K562 (cell line): ENCODE measurements around the gene PRXL2A. TPM values are rescaled to one million over a fixed set of nuclear protein-coding genes. Genes with fewer than 3 reads are reported as not detected.

ENCODE experiments used
- ARID1B ChIP-seq: fragments of 450-650 bp; IDR thresholded peaks from 2 replicates; pipeline ENCODE4 v1.6.1; 2016; ENCODE audit warnings: antibody characterized with exemption, mild to moderate bottlenecking, inconsistent platforms
- CBX3 ChIP-seq, 2 experiments: IDR thresholded peaks; 1 replicate in 1 of 2; 2 replicates in 1 of 2; pipeline ENCODE4 v1.6.1; 2012; ENCODE audit warnings: inconsistent platforms in 2 of 2, low read length in 2 of 2, borderline replicate concordance in 1 of 2, control low read depth in 1 of 2
- CREM ChIP-seq: IDR thresholded peaks from 2 replicates; pipeline ENCODE4 v1.6.1; 2014; ENCODE audit warnings: antibody characterized with exemption, low read depth
- FOSL1 ChIP-seq: fragments of 200-800 bp; sonication (Bioruptor generic); conservative IDR thresholded peaks from 2 replicates; pipeline ENCODE4 v1.6.1; 2016; ENCODE audit warnings: missing genetic modification characterization, missing compliant biosample characterization
- GATA2 ChIP-seq: sonication (generic); formaldehyde crosslinking; IDR thresholded peaks from 2 replicates; pipeline ENCODE4 v1.4.0; 2020; ENCODE audit warnings: mild to moderate bottlenecking, missing genetic modification reagents
- JUND ChIP-seq, 2 experiments: IDR thresholded peaks; 2 replicates in 1 of 2; 3 replicates in 1 of 2; pipeline ENCODE4 v1.6.1; 2011; ENCODE audit warnings: borderline replicate concordance in 2 of 2, low read depth in 2 of 2, low read length in 2 of 2, improper control_type of control experiment in 1 of 2, missing biosample characterization in 1 of 2, missing genetic modification characterization in 1 of 2, missing genetic modification reagents in 1 of 2
- MAFK ChIP-seq: IDR thresholded peaks from 2 replicates; pipeline ENCODE4 v1.6.1; 2011; ENCODE audit warnings: low read length, improper control_type of control experiment
- NFE2 ChIP-seq: IDR thresholded peaks from 2 replicates; pipeline ENCODE4 v1.6.1; 2014; ENCODE audit warnings: antibody characterized with exemption, low read depth
- SMARCA4 ChIP-seq: fragments of 450-650 bp; IDR thresholded peaks from 2 replicates; pipeline ENCODE4 v1.6.1; 2016
- SMARCC2 ChIP-seq: fragments of 450-650 bp; IDR thresholded peaks from 2 replicates; pipeline ENCODE4 v1.6.1; 2017; ENCODE audit warnings: antibody characterized with exemption, moderate library complexity, mild to moderate bottlenecking, low read depth
- SMARCE1 ChIP-seq: fragments of 450-650 bp; IDR thresholded peaks from 2 replicates; pipeline ENCODE4 v1.7.1; 2016; ENCODE audit warnings: mild to moderate bottlenecking
- SMC3 ChIP-seq: conservative IDR thresholded peaks from 2 replicates; pipeline ENCODE4 v1.6.1; 2011; ENCODE audit warnings: low read depth, low read length, improper control_type of control experiment; ENCODE audit not compliant: insufficient read depth
- ZNF316 ChIP-seq: fragments of 450-650 bp; IDR thresholded peaks from 2 replicates; pipeline ENCODE4 v1.6.1; 2016
- ZNF436 ChIP-seq: fragments of 250-450, 450-650 bp; sonication (Bioruptor Pico); formaldehyde crosslinking; IDR thresholded peaks from 2 replicates; pipeline ENCODE4 v1.7.0; 2020; ENCODE audit warnings: mild to moderate bottlenecking
- polyA plus RNA-seq, 8 experiments: library from polyadenylated mRNA; depleted of rRNA in 4 of 8; stranded (reverse) in 5 of 8; unstranded in 3 of 8; fragments of >200 nt; fragmentation: Nextera tagmentation in 2 of 8; fragmentation: Illumina TruSeq in 1 of 8; extraction: Ambion mirVana in 2 of 8; extraction: Trizol in 1 of 8; gene quantifications; 2 replicates each; pipeline versions ENCODE4 v1.2.1 to v1.2.3, GENCODE V29; 2011 to 2014; ENCODE audit warnings: inconsistent platforms in 1 of 8, missing spikeins in 1 of 8
- total RNA-seq, 7 experiments: library from RNA; depleted of rRNA in 6 of 7; stranded (reverse); fragments of >200 nt in 6 of 7; fragmentation: Illumina TruSeq in 2 of 7; extraction: Trizol in 2 of 7; gene quantifications; 2 replicates each; pipeline versions ENCODE4 v1.2.1 to v1.2.3, GENCODE V29; 2011 to 2021; ENCODE audit warnings: low replicate concordance in 1 of 7
- TF ChIP-seq, protein P1 (sequence below): fragments of 450-650 bp; IDR thresholded peaks from 2 replicates; pipeline ENCODE4 v1.6.1; 2014; ENCODE audit warnings: low read depth, mild to moderate bottlenecking, moderate library complexity, borderline replicate concordance
- TF ChIP-seq, protein P2 (sequence below): fragments of 450-650 bp; IDR thresholded peaks from 2 replicates; pipeline ENCODE4 v1.6.1; 2016; ENCODE audit warnings: borderline replicate concordance
- TF ChIP-seq, protein P3 (sequence below): fragments of 250-450 bp; sonication (Bioruptor Pico); IDR thresholded peaks from 2 replicates; pipeline ENCODE4 v1.6.1; 2021; ENCODE audit warnings: mild to moderate bottlenecking

PRXL2A gene
- total and polyA plus RNA-seq, 9 of the 15 experiments (the other 6 are each of a cell fraction or from before 2014, with no cell fraction given): 0.14 to 1.2 (median 0.75) TPM

DNA sequence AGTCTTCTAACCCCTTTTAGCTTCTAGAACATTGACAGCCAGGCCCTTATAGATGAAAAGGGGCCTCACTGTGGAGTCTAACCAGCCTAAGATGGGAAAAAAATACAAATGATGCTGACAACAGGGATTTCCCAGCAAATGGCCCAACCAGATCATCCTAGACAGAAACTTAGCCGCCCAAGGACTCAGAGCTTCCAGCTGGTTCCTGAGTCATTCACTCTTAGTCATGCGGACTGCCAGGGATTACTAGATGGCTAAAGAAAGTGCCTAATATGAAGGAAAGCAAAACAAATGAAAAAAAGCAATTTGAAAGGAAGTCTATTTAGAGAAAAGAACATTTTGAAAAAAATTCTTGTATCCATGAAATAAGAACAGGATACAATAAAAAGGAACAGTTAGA is 69.5 kb downstream of the PRXL2A start (continued):
- TF ChIP-seq SMARCC2: peak; percentile 39; the same call in 1 of the 2 replicates
- TF ChIP-seq ARID1B: peak; percentile 68
- TF ChIP-seq GATA2 (CRISPR knock-in tag): no peak
- TF ChIP-seq SMARCE1: peak; percentile 65
- TF ChIP-seq ZNF316: peak; percentile 73
- TF ChIP-seq, protein P1, sequence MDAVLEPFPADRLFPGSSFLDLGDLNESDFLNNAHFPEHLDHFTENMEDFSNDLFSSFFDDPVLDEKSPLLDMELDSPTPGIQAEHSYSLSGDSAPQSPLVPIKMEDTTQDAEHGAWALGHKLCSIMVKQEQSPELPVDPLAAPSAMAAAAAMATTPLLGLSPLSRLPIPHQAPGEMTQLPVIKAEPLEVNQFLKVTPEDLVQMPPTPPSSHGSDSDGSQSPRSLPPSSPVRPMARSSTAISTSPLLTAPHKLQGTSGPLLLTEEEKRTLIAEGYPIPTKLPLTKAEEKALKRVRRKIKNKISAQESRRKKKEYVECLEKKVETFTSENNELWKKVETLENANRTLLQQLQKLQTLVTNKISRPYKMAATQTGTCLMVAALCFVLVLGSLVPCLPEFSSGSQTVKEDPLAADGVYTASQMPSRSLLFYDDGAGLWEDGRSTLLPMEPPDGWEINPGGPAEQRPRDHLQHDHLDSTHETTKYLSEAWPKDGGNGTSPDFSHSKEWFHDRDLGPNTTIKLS: no peak
- TF ChIP-seq SMARCA4: peak; percentile 69
- peak; percentile 85 for TF ChIP-seq JUND (IDR thresholded peaks at IDR 0.05; ENCODE audit: borderline replicate concordance, low read depth, low read length)
- peak; percentile 41; the same call in 1 of the 3 replicates for TF ChIP-seq JUND (tag; IDR thresholded peaks at IDR 0.05; ENCODE audit: borderline replicate concordance, low read depth, low read length)
- TF ChIP-seq, protein P2, sequence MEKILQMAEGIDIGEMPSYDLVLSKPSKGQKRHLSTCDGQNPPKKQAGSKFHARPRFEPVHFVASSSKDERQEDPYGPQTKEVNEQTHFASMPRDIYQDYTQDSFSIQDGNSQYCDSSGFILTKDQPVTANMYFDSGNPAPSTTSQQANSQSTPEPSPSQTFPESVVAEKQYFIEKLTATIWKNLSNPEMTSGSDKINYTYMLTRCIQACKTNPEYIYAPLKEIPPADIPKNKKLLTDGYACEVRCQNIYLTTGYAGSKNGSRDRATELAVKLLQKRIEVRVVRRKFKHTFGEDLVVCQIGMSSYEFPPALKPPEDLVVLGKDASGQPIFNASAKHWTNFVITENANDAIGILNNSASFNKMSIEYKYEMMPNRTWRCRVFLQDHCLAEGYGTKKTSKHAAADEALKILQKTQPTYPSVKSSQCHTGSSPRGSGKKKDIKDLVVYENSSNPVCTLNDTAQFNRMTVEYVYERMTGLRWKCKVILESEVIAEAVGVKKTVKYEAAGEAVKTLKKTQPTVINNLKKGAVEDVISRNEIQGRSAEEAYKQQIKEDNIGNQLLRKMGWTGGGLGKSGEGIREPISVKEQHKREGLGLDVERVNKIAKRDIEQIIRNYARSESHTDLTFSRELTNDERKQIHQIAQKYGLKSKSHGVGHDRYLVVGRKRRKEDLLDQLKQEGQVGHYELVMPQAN: no peak
- peak in 1 of 2 experiments; percentile 25; a peak in 1 of 3 replicates for TF ChIP-seq CBX3 (IDR thresholded peaks at IDR 0.05; ENCODE audit: borderline replicate concordance in 1 of 2, low read length in 2 of 2)
- TF ChIP-seq NFE2: peak; percentile 76
- TF ChIP-seq, protein P3, sequence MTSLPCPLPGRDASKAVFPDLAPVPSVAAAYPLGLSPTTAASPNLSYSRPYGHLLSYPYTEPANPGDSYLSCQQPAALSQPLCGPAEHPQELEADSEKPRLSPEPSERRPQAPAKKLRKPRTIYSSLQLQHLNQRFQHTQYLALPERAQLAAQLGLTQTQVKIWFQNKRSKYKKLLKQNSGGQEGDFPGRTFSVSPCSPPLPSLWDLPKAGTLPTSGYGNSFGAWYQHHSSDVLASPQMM (CRISPR knock-in tag): no peak
- peak; percentile 77 for TF ChIP-seq MAFK
- no peak for TF ChIP-seq SMC3
- TF ChIP-seq CREM: no peak
- peak; percentile 95 for TF ChIP-seq FOSL1 (tag)
- TF ChIP-seq ZNF436 (CRISPR knock-in tag): no peak
